Karpas-422 (cell line): Measurements from ENCODE around the gene PPP4R3A. TPM values are rescaled to one million over a fixed set of nuclear protein-coding genes. Genes with fewer than 3 reads are reported as not detected.
A peak's percentile ranks its signal among the peaks of the same experiment; 100 is the strongest.

Experiments
- DNase-seq: peaks from one replicate; pipeline ENCODE4 v3.0.0-alpha.2; 2015
- H2AFZ ChIP-seq: fragments of 200-600 bp; sonication (generic); 2 replicates; pipeline ENCODE4 v1.6.1; 2014; ENCODE audit warnings: antibody characterized with exemption, low read length, mixed read lengths
- H3K27ac ChIP-seq: fragments of 200-600 bp; sonication (generic); 2 replicates; pipeline ENCODE4 v1.5.1; 2014; ENCODE audit warnings: mild to moderate bottlenecking, low read length, moderate library complexity
- H3K27me3 ChIP-seq: fragments of 200-600 bp; sonication (generic); 2 replicates; pipeline ENCODE4 v1.6.1; 2014; ENCODE audit warnings: low read length, mixed read lengths
- H3K36me3 ChIP-seq: fragments of 200-600 bp; sonication (generic); 2 replicates; pipeline ENCODE4 v1.6.1; 2014; ENCODE audit warnings: low read length, mixed read lengths; ENCODE audit not compliant: insufficient read depth
- H3K4me1 ChIP-seq: fragments of 200-600 bp; sonication (generic); 2 replicates; pipeline ENCODE4 v1.6.1; 2014; ENCODE audit warnings: mild to moderate bottlenecking, low read length, mixed read lengths
- H3K4me2 ChIP-seq: fragments of 200-600 bp; sonication (generic); 2 replicates; pipeline ENCODE4 v1.6.1; 2014; ENCODE audit warnings: low read length, low read depth, mild to moderate bottlenecking; ENCODE audit not compliant: poor library complexity, severe bottlenecking
- H3K4me3 ChIP-seq: fragments of 200-600 bp; sonication (generic); 2 replicates; pipeline ENCODE4 v1.5.1; 2014; ENCODE audit warnings: mild to moderate bottlenecking, antibody characterized with exemption, low read length, mixed read lengths
- H3K79me2 ChIP-seq: fragments of 200-600 bp; sonication (generic); 2 replicates; pipeline ENCODE4 v1.6.1; 2014; ENCODE audit warnings: mild to moderate bottlenecking, low read length, mixed read lengths
- H3K9ac ChIP-seq: fragments of 200-600 bp; sonication (generic); 2 replicates; pipeline ENCODE4 v1.6.0; 2014; ENCODE audit warnings: low read length
- H3K9me2 ChIP-seq: fragments of 200-600 bp; sonication (generic), shearing (Covaris generic); replicated peaks from 2 replicates; pipeline ENCODE4 v1.6.0; 2014; ENCODE audit warnings: mild to moderate bottlenecking, low read length, moderate library complexity; ENCODE audit not compliant: insufficient read depth
- H3K9me3 ChIP-seq: fragments of 300-700, 200-600 bp; sonication (generic); 2 replicates; pipeline ENCODE4 v1.6.1; 2014; ENCODE audit warnings: low read length, mixed read lengths
- H4K20me1 ChIP-seq: fragments of 200-600 bp; sonication (generic); 2 replicates; pipeline ENCODE4 v1.6.1; 2014; ENCODE audit warnings: mild to moderate bottlenecking, antibody characterized with exemption, low read length, low read depth; ENCODE audit not compliant: insufficient read depth
- total RNA-seq: library from RNA; depleted of rRNA; stranded (reverse); fragments of >200 nt; shearing (Covaris generic); gene quantifications from 2 replicates; pipeline ENCODE4 v1.2.3, GENCODE V29; 2014; ENCODE audit warnings: low replicate concordance

PPP4R3A gene
- total RNA-seq, 1 experiment from 2014 or later: 99.5 TPM

GRCh38 chr14:91420686-91421085 is 89.4 kb downstream of the PPP4R3A start:
- peaks cover 28% of the 10 kb centered on the region for H3K4me1 ChIP-seq
- no peak overlapping the region for H3K4me2 ChIP-seq
- H2AFZ ChIP-seq: no peak overlapping the region
- H3K27me3 ChIP-seq: no peaks in the 10 kb centered on the region
- H3K9me3 ChIP-seq: no peaks in the 10 kb centered on the region
- H3K4me3 ChIP-seq: no peak overlapping the region
- peaks cover 9% of the 10 kb centered on the region for H3K79me2 ChIP-seq
- H3K27ac ChIP-seq: no peak overlapping the region
- no peaks in the 10 kb centered on the region for H3K9me2 ChIP-seq
- H3K36me3 ChIP-seq: no peaks in the 10 kb centered on the region
- no peak overlapping the region for H3K9ac ChIP-seq
- no peaks in the 10 kb centered on the region for H4K20me1 ChIP-seq
- DNase-seq: no peak

GRCh38 chr14:91419451-91419850 is 90.7 kb downstream of the PPP4R3A start:
- H3K4me2 ChIP-seq: peak overlapping the region; percentile 76
- no peak overlapping the region for H3K4me3 ChIP-seq
- no peaks in the 10 kb centered on the region for H3K9me3 ChIP-seq
- peaks cover 19% of the 10 kb centered on the region for H3K79me2 ChIP-seq
- peaks cover 8% of the 10 kb centered on the region for H3K36me3 ChIP-seq
- H3K27me3 ChIP-seq: no peaks in the 10 kb centered on the region
- no peak for DNase-seq
- 0 out of 2 replicates have a peak overlapping the region, but pooled peaks have one; percentile 16 for H2AFZ ChIP-seq
- no peak overlapping the region for H3K9ac ChIP-seq
- H3K4me1 ChIP-seq: peaks cover 36% of the 10 kb centered on the region
- H4K20me1 ChIP-seq: no peaks in the 10 kb centered on the region; the same call in 1 of the 2 replicates
- H3K9me2 ChIP-seq: no peaks in the 10 kb centered on the region
- no peak overlapping the region for H3K27ac ChIP-seq

GRCh38 chr14:91419044-91419397 is 91.1 kb downstream of the PPP4R3A start:
- no peak overlapping the region for H3K27ac ChIP-seq
- no peaks in the 10 kb centered on the region for H3K9me3 ChIP-seq
- no peaks in the 10 kb centered on the region for H3K9me2 ChIP-seq
- H3K27me3 ChIP-seq: no peaks in the 10 kb centered on the region
- peaks cover 12% of the 10 kb centered on the region for H3K36me3 ChIP-seq
- H3K4me1 ChIP-seq: peaks cover 40% of the 10 kb centered on the region
- no peak overlapping the region for H3K9ac ChIP-seq
- peaks cover 23% of the 10 kb centered on the region for H3K79me2 ChIP-seq
- H3K4me2 ChIP-seq: peak overlapping the region; percentile 76
- DNase-seq: no peak
- H3K4me3 ChIP-seq: no peak overlapping the region; the same call in 1 of the 2 replicates
- H2AFZ ChIP-seq: 0 out of 2 replicates have a peak overlapping the region, but pooled peaks have one; percentile 16
- H4K20me1 ChIP-seq: peaks cover 4% of the 10 kb centered on the region; the same call in 1 of the 2 replicates

- peak overlapping the region; percentile 77 for H3K9ac ChIP-seq
- peak overlapping the region; percentile 76 for H3K4me2 ChIP-seq
- H3K79me2 ChIP-seq: peaks cover 28% of the 10 kb centered on the region
- H3K36me3 ChIP-seq: peaks cover 17% of the 10 kb centered on the region
- DNase-seq: peak; percentile 93
- no peaks in the 10 kb centered on the region for H3K9me2 ChIP-seq
- peak overlapping the region; percentile 5; the same call in 1 of the 2 replicates for H3K27ac ChIP-seq
- H3K4me1 ChIP-seq: peaks cover 46% of the 10 kb centered on the region
- peak overlapping the region; percentile 62 for H3K4me3 ChIP-seq
- peak overlapping the region; percentile 55 for H2AFZ ChIP-seq
- no peaks in the 10 kb centered on the region for H3K27me3 ChIP-seq
- peaks cover 9% of the 10 kb centered on the region; the same call in 1 of the 2 replicates for H4K20me1 ChIP-seq
- H3K9me3 ChIP-seq: no peaks in the 10 kb centered on the region
Observed at GRCh38 chr14:91418387-91419043, 91.6 kb downstream of the PPP4R3A start.

- peaks cover 14% of the 10 kb centered on the region; the same call in 1 of the 2 replicates for H4K20me1 ChIP-seq
- H3K4me3 ChIP-seq: peak overlapping the region; percentile 62
- peak overlapping the region; percentile 76 for H3K4me2 ChIP-seq
- H3K9ac ChIP-seq: peak overlapping the region; percentile 77
- peaks cover 22% of the 10 kb centered on the region for H3K36me3 ChIP-seq
- peak overlapping the region; percentile 5; the same call in 1 of the 2 replicates for H3K27ac ChIP-seq
- peaks cover 51% of the 10 kb centered on the region for H3K4me1 ChIP-seq
- no peaks in the 10 kb centered on the region for H3K9me3 ChIP-seq
- peaks cover 33% of the 10 kb centered on the region for H3K79me2 ChIP-seq
- H2AFZ ChIP-seq: peak overlapping the region; percentile 55
- no peaks in the 10 kb centered on the region for H3K9me2 ChIP-seq
- no peaks in the 10 kb centered on the region for H3K27me3 ChIP-seq
- peak; percentile 93 for DNase-seq
Observed at GRCh38 chr14:91417983-91418386, 92.1 kb downstream of the PPP4R3A start.

- Histone ChIP-seq H4K20me1 (peaks cover 14% of the 10 kb centered on the region; the same call in 1 of the 2 replicates), H3K9me2 (no peaks in the 10 kb centered on the region), H3K4me1 (peaks cover 54% of the 10 kb centered on the region), H3K9ac (peak within 1 kb of the TSS; percentile 77), H2AFZ (peak within 1 kb of the TSS; percentile 55), H3K4me3 (peak within 1 kb of the TSS; percentile 78), H3K27ac (peak within 1 kb of the TSS; percentile 93), H3K4me2 (peak within 1 kb of the TSS; percentile 86), H3K36me3 (peaks cover 27% of the 10 kb centered on the region), H3K9me3 (no peaks in the 10 kb centered on the region), H3K79me2 (peaks cover 40% of the 10 kb centered on the region), H3K27me3 (no peaks in the 10 kb centered on the region)
- peak; percentile 91 for DNase-seq
Observed at GRCh38 chr14:91417120-91417982, 92.8 kb downstream of the PPP4R3A start, which contains the start of gene CCDC88C. CCDC88C (minus strand) TSS chr14:91417820; CDS start chr14:91417690, 130 bp downstream.

- peak overlapping the region; percentile 31; the same call in 1 of the 2 replicates for H2AFZ ChIP-seq
- peak; percentile 74 for DNase-seq
- peaks cover 57% of the 10 kb centered on the region for H3K4me1 ChIP-seq
- H3K9me2 ChIP-seq: no peaks in the 10 kb centered on the region
- peak overlapping the region; percentile 77 for H3K9ac ChIP-seq
- H3K79me2 ChIP-seq: peaks cover 45% of the 10 kb centered on the region
- H3K27me3 ChIP-seq: no peaks in the 10 kb centered on the region
- peak overlapping the region; percentile 78 for H3K4me3 ChIP-seq
- peaks cover 14% of the 10 kb centered on the region; the same call in 1 of the 2 replicates for H4K20me1 ChIP-seq
- H3K36me3 ChIP-seq: peaks cover 27% of the 10 kb centered on the region
- H3K4me2 ChIP-seq: peak overlapping the region; percentile 86
- H3K27ac ChIP-seq: peak overlapping the region; percentile 93
- H3K9me3 ChIP-seq: no peaks in the 10 kb centered on the region
Observed at GRCh38 chr14:91416744-91417119, 93.4 kb downstream of the PPP4R3A start.
